ENCODE results near the gene LTB4R2. TPM values are rescaled to one million over a fixed set of nuclear protein-coding genes. Genes with fewer than 3 reads are reported as not detected.
A peak's percentile ranks its signal among the peaks of the same experiment; 100 is the strongest.

The LTB4R2 gene, protein sequence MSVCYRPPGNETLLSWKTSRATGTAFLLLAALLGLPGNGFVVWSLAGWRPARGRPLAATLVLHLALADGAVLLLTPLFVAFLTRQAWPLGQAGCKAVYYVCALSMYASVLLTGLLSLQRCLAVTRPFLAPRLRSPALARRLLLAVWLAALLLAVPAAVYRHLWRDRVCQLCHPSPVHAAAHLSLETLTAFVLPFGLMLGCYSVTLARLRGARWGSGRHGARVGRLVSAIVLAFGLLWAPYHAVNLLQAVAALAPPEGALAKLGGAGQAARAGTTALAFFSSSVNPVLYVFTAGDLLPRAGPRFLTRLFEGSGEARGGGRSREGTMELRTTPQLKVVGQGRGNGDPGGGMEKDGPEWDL
- total RNA-seq = 10 to 100 TPM in 1 of 2 experiments, 1 to 10 TPM in 1; 9.6 to 12.0 TPM

DNA sequence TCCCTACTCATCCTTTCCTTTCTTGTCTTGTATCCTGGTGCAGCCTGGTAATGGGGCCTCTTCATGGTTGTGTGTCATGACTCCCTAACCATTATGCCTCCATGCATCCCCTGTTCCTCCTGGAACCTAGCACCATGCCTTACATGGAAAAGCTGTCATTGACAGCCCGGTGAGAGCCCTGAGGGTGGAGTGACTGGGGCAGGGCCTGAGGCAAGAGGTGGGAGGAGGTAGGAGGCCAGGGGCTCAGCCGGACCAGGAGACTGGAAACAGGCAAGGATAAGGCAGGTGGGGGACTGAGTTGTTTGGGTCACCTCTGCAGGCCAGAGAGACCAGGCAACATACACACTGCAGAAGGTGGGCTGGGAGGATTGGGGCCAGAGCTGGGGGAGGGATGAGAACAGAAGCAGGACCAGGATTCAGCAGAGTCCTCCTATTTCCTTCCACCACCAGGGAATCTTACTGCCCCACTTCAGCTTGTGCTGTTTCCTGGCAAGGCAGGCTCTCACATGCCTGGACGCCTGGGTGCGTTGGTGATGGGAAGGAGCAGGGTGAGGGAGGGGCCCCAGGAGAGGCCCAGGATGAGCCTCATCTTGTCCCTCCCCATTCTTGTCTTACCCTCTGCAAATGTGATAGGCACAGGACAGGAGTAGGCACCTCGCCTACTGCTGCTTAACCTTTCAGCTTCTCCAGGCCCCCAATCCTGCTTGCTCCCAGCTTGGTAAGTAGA, at the start of gene LTB4R2:
LTB4R2 (plus strand) TSS at position 603 of the 727 bp plus-strand sequence. CDS start 525 bp downstream, outside the sequence.
- ChIA-PET POLR2A (interaction anchor here (1.0 to 5.3 kb wide), 10 partner anchors 9 to 128 kb away, joined by 3 to 54 read pairs (median 5); partner anchors contain the start of genes CBLN3, DHRS1, GMPR2 and KHNYN), CTCF (interaction anchor here (0.8 to 28.2 kb wide), 20 partner anchors 10 to 134 kb away, joined by 3 to 873 read pairs (median 22); partner anchors contain the start of genes ADCY4, CBLN3, DHRS1 and GMPR2)
- Mint-ChIP-seq H3K36me3 (ENCODE audit: low read depth) (peaks cover 44% of the 10 kb centered on the region), H3K27me3 (no peaks in the 10 kb centered on the region), H3K4me1 (ENCODE audit: low read depth) (peaks cover 55% of the 10 kb centered on the region), H3K4me3 (peak within 1 kb of the TSS; percentile 58), H3K27ac (peak within 1 kb of the TSS; percentile 51), H3K9me3 (no peaks in the 10 kb centered on the region)
- DNase-seq (no peak), ATAC-seq (no peak)
- TF ChIP-seq CTCF (IDR thresholded peaks at IDR 0.05) = no peak
- intact Hi-C loops (cut with micrococcal nuclease) = no loop called here

DNA sequence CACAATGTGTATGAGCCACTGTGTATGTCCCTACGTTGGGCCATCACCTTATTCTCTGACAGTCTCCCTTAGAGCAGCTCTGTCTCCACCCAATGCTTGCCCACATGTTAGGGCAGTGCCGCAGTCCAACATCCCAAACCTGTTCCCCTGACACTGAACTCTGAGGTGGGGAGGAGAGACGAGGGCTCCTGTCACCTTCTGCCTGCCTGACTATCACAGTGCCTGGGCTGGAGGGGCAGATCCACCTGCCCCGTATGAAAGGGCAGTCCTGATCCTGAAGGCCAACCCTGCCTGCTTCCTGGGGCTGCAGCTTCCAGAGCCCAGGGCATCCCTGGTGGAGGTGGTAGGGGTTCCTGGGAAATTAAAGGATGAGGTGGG, 49.2 kb upstream of the LTB4R2 start:
- ChIA-PET CTCF (interaction anchor here (1.1 kb wide), 1 partner anchor 48 kb away, joined by 3 read pairs; no protein-coding TSS in a partner anchor), POLR2A (interaction anchor here (2.0 kb wide), 1 partner anchor 10 kb away, joined by 10 read pairs; the partner anchor contains the start of gene RABGGTA)
- no peak overlapping the region for H3K27ac Mint-ChIP-seq
- intact Hi-C loops (cut with micrococcal nuclease) = no loop called here
- H3K36me3 Mint-ChIP-seq (ENCODE audit: low read depth) = no peaks in the 10 kb centered on the region
- H3K4me3 Mint-ChIP-seq = no peak overlapping the region
- no peak for TF ChIP-seq CTCF (IDR thresholded peaks at IDR 0.05)
- H3K4me1 Mint-ChIP-seq (ENCODE audit: low read depth) = no peaks in the 10 kb centered on the region
- ATAC-seq (no peak), DNase-seq (no peak)
- no peaks in the 10 kb centered on the region for H3K9me3 Mint-ChIP-seq
- no peaks in the 10 kb centered on the region for H3K27me3 Mint-ChIP-seq

GRCh38 chr14:24261256-24261968, 48.5 kb upstream of the LTB4R2 start:
- ChIA-PET POLR2A (interaction anchor here (0.8 to 2.0 kb wide), 2 partner anchors 10 to 29 kb away, joined by 3 to 10 read pairs; partner anchors contain the start of gene RABGGTA), CTCF (interaction anchor here (0.9 to 2.1 kb wide), 5 partner anchors 10 to 76 kb away, joined by 3 to 9 read pairs (median 4); partner anchors contain the start of genes RABGGTA and TINF2)
- Mint-ChIP-seq H3K4me1 (ENCODE audit: low read depth) (no peaks in the 10 kb centered on the region), H3K36me3 (ENCODE audit: low read depth) (no peaks in the 10 kb centered on the region), H3K4me3 (no peak overlapping the region), H3K27me3 (no peaks in the 10 kb centered on the region), H3K27ac (no peak overlapping the region), H3K9me3 (no peaks in the 10 kb centered on the region)
- TF ChIP-seq CTCF (IDR thresholded peaks at IDR 0.05) = no peak
- DNase-seq = no peak
- ATAC-seq = no peak
- intact Hi-C loops (cut with micrococcal nuclease) = no loop called here

GRCh38 chr14:24261969-24262327, 48.0 kb upstream of the LTB4R2 start:
- TF ChIP-seq CTCF (IDR thresholded peaks at IDR 0.05) = no peak
- Mint-ChIP-seq H3K27me3 (no peaks in the 10 kb centered on the region), H3K36me3 (ENCODE audit: low read depth) (peaks cover 4% of the 10 kb centered on the region), H3K4me1 (ENCODE audit: low read depth) (no peaks in the 10 kb centered on the region), H3K9me3 (no peaks in the 10 kb centered on the region), H3K4me3 (no peak overlapping the region), H3K27ac (no peak overlapping the region)
- intact Hi-C loops (cut with micrococcal nuclease) = no loop called here
- ATAC-seq (no peak), DNase-seq (no peak)
- ChIA-PET CTCF (interaction anchor here (0.9 to 2.1 kb wide), 4 partner anchors 9 to 76 kb away, joined by 3 to 9 read pairs (median 6); partner anchors contain the start of genes RABGGTA and TINF2), POLR2A (interaction anchor here (0.8 to 2.0 kb wide), 2 partner anchors 9 to 28 kb away, joined by 3 to 10 read pairs; partner anchors contain the start of gene RABGGTA)

Measured in activated CD8-positive, alpha-beta T cell treated with anti-CD3 and anti-CD28 coated beads for 36 hours (primary cell).